Esophagus squamous epithelium (tissue), 4 donors: Measurements from ENCODE around the gene OR2A25.

Experiments used
- CTCF ChIP-seq, 6 experiments: fragments of 450-650 bp in 4 of 6; fragments of 200-600 bp in 2 of 6; sonication (generic) in 2 of 6; IDR thresholded peaks; one replicate each; pipeline ENCODE4 v1.5.1; 2016 to 2019; ENCODE audit warnings: antibody characterized with exemption in 6 of 6, mild to moderate bottlenecking in 4 of 6, moderate library complexity in 4 of 6
- POLR2A ChIP-seq, 4 donors: fragments of 450-650 bp; IDR thresholded peaks; one replicate each; pipeline ENCODE4 v1.6.1; 2017; ENCODE audit warnings: antibody characterized with exemption in 4 of 4, mild to moderate bottlenecking in 4 of 4, moderate library complexity in 3 of 4

GRCh38 chr7:144110272-144110671 lies 40.7 kb downstream of the OR2A25 start:
- TF ChIP-seq CTCF (IDR thresholded peaks at IDR 0.05): no peak
- TF ChIP-seq POLR2A (IDR thresholded peaks at IDR 0.05): no peak
